K562 (cell line): ENCODE data around the gene CDRT15.

Experiments used
- BCL6 ChIP-seq: fragments of 250-450 bp; sonication (Bioruptor Pico); IDR thresholded peaks from 2 replicates; pipeline ENCODE4 v1.4.0; 2020
- BDP1 ChIP-seq: IDR thresholded peaks from 3 replicates; pipeline ENCODE4 v1.6.1; 2011; ENCODE audit not compliant: insufficient read length, insufficient read depth
- BHLHE40 ChIP-seq: IDR thresholded peaks from 2 replicates; pipeline ENCODE4 v1.6.1; 2011; ENCODE audit warnings: low read length, improper control_type of control experiment
- CHD4 ChIP-seq: fragments of 200-600 bp; sonication (generic); IDR thresholded peaks from 3 replicates; pipeline ENCODE4 v1.6.1; 2012; ENCODE audit warnings: low read depth, mild to moderate bottlenecking, mixed read lengths, low read length, inconsistent platforms; ENCODE audit not compliant: insufficient read depth, insufficient replicate concordance, poor library complexity, severe bottlenecking
- CREB1 ChIP-seq, 2 experiments: sonication (generic) in 1 of 2; formaldehyde crosslinking in 1 of 2; IDR thresholded peaks; 2 replicates each; pipeline versions ENCODE4 v1.6.1 to v1.8.0; 2012 to 2022; ENCODE audit warnings: inconsistent platforms in 1 of 2, mild to moderate bottlenecking in 1 of 2, missing genetic modification reagents in 1 of 2, moderate library complexity in 1 of 2
- ERF ChIP-seq: fragments of 450-650 bp; formaldehyde crosslinking; IDR thresholded peaks from 2 replicates; pipeline ENCODE4 v1.4.0; 2020; ENCODE audit warnings: mild to moderate bottlenecking, mixed read lengths
- HDAC2 ChIP-seq: fragments of 450-650 bp; IDR thresholded peaks from 2 replicates; pipeline ENCODE4 v1.6.1; 2016; ENCODE audit warnings: mild to moderate bottlenecking
- RBM25 ChIP-seq: fragments of 200-400 bp; formaldehyde crosslinking; IDR thresholded peaks from 2 replicates; pipeline ENCODE4 v1.6.1; 2018; ENCODE audit warnings: low read length, low read depth, moderate library complexity; ENCODE audit not compliant: severe bottlenecking
- SMARCA4 ChIP-seq: fragments of 450-650 bp; IDR thresholded peaks from 2 replicates; pipeline ENCODE4 v1.6.1; 2016
- WHSC1 ChIP-seq: IDR thresholded peaks from one replicate; pipeline ENCODE4 v1.6.1; 2012; ENCODE audit warnings: low read length, control low read depth, inconsistent platforms
- ZNF384 ChIP-seq: IDR thresholded peaks from 2 replicates; pipeline ENCODE4 v1.6.1; 2012; ENCODE audit warnings: low read depth, low read length, improper control_type of control experiment
- TF ChIP-seq, protein P1 (sequence below), 3 experiments: IDR thresholded peaks in 2 of 3; conservative IDR thresholded peaks in 1 of 3; 2 replicates each; pipeline ENCODE4 v1.5.1; 2011 to 2012; ENCODE audit warnings: low read length in 3 of 3, mild to moderate bottlenecking in 3 of 3, control low read depth in 2 of 3, improper control_type of control experiment in 1 of 3, inconsistent platforms in 1 of 3, low read depth in 1 of 3, mixed read lengths in 1 of 3, moderate library complexity in 1 of 3; ENCODE audit not compliant: insufficient read depth in 2 of 3

GRCh38 chr17:14202388-14203166 lies 34.1 kb downstream of the CDRT15 start:
- TF ChIP-seq ERF (CRISPR knock-in tag) (no peak), WHSC1 (no peak), RBM25 (no peak), SMARCA4 (no peak), CREB1 (IDR thresholded peaks at IDR 0.05) (no peak), CREB1 (CRISPR knock-in tag; IDR thresholded peaks at IDR 0.05) (no peak), CHD4 (no peak), BHLHE40 (no peak), ZNF384 (no peak), HDAC2 (no peak), BCL6 (CRISPR knock-in tag) (no peak), BDP1 (no peak)
- TF ChIP-seq, protein P1, sequence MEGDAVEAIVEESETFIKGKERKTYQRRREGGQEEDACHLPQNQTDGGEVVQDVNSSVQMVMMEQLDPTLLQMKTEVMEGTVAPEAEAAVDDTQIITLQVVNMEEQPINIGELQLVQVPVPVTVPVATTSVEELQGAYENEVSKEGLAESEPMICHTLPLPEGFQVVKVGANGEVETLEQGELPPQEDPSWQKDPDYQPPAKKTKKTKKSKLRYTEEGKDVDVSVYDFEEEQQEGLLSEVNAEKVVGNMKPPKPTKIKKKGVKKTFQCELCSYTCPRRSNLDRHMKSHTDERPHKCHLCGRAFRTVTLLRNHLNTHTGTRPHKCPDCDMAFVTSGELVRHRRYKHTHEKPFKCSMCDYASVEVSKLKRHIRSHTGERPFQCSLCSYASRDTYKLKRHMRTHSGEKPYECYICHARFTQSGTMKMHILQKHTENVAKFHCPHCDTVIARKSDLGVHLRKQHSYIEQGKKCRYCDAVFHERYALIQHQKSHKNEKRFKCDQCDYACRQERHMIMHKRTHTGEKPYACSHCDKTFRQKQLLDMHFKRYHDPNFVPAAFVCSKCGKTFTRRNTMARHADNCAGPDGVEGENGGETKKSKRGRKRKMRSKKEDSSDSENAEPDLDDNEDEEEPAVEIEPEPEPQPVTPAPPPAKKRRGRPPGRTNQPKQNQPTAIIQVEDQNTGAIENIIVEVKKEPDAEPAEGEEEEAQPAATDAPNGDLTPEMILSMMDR (IDR thresholded peaks at IDR 0.05 in 2 of 3, conservative IDR thresholded peaks at IDR 0.05 in 1 of 3; ENCODE audit: insufficient read depth in 2 of 3, low read depth in 1 of 3, low read length in 3 of 3): no peak
